GM15510 (cell line): Measurements from ENCODE around the gene LCP1.

ENCODE experiments used
- POLR2A ChIP-seq: IDR thresholded peaks from 3 replicates; pipeline ENCODE4 v1.6.1; 2011; ENCODE audit warnings: borderline replicate concordance; ENCODE audit not compliant: insufficient read length; ENCODE audit errors: extremely low read depth

The LCP1 gene

DNA sequence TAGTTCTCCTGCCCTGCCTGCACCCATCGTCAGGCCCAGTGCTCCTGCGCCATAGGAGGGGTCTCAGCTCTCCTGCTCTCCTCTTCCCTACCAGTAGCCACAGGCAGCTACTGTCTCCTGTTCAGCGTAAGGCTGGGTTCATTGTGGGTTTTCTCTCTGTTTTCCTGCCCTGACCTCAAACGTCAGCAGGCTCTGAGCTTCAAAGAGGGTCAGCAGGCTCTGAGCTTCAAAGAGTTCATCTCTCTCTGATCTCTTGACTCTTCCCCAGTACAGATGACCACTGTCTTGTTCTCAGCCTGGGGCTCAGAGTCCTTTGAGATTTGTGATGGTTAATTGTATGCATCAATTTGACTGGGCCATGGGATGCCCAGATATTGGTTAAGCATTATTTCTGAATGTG is 72.5 kb downstream of the LCP1 start:
- no peak for TF ChIP-seq POLR2A

DNA sequence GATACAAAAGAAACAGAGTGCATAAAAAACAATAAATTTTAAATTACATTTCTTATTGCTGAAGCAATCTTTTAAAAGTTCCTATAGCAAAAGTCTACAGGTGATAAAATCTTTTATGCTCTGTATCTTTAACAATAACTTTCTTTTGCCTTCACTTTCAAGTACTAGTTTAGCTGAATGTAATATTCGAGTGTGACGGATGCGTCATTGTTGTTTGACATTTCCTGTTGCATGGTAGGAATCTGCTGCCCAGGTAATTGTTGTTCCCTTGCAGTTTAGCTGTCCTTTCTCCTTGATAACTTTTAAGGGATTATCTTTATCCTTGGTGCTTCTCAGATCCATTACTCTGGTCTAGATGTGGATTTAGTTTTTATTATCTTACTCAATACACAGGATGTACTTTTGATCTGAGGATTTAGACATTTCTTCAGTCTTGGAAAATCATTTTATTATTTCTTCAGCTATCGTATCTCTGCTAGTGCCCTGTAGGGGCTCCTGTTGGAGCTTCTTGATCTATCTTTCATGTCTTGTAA is 75.1 kb downstream of the LCP1 start:
- no peak for TF ChIP-seq POLR2A

DNA sequence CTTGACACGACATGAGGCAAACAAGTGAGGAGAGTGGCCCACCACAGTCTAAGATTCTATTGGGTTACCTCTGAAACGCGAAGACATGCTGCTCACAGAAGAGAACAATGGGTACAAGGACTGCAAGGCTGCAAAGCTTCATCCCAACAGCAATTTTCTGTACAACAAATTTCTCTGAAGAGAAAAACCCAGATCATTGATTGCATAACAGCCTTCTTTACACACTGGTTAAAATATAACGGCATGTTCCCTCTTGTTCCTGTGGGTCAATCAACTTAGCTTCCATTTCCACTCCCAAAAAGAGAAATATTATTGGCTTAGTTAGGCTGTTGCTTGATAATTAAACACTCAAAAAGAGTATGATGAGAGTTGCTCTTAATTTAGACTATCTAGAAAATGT is 77.1 kb downstream of the LCP1 start, which contains the start of gene CPB2:
Gene CPB2, minus strand, starts transcription at position 166 of the 400 bp plus-strand sequence. Its CDS starts 24 bp downstream, at position 142.
- TF ChIP-seq POLR2A = no peak

- no peak for TF ChIP-seq POLR2A
Observed at GRCh38 chr13:46103037-46103436, 78.9 kb downstream of the LCP1 start.

DNA sequence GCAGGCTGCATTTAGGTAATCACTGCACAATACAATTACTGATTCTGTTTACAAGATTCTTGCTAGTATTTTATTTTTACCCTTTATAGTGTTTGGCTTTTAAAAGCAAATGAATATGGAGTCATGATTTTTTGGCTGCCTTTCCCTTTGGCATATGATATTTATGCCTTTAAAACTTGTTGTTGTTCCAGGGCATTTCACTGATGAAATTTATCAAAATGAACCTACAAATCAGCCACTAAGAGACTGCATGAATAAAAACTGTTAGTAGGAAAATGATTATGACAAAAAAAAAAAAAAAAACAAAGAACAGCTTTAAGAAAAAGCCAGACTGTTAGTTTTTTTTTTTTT is 79.7 kb downstream of the LCP1 start:
- no peak for TF ChIP-seq POLR2A

- TF ChIP-seq POLR2A = no peak
Observed at GRCh38 chr13:46101484-46102254, 80.3 kb downstream of the LCP1 start.

DNA sequence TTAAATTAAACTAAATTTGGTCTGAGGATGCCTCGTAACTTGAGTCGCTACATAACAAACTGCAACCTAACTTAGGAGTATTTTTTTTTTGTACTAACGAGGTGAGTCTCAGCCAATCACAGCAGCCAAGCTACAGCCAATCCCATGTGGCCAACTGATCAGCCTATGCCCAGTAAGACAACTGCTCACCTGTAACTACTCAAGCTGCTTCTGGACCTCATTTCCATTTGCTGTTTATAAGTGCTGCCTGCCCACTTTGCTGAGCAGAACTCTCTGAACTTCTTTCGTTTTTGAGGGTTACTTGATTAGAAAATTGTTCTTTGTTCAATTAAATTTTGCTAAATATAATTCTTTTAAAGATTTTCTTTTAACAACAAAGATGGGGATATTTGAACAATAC is 81.0 kb downstream of the LCP1 start:
- TF ChIP-seq POLR2A = no peak

- no peak for TF ChIP-seq POLR2A
Observed at GRCh38 chr13:46100191-46100815, 81.7 kb downstream of the LCP1 start.

GRCh38 chr13:46097663-46098062 is 84.3 kb downstream of the LCP1 start:
- no peak for TF ChIP-seq POLR2A

- TF ChIP-seq POLR2A = no peak
Observed at GRCh38 chr13:46097015-46097414, 85.0 kb downstream of the LCP1 start.

DNA sequence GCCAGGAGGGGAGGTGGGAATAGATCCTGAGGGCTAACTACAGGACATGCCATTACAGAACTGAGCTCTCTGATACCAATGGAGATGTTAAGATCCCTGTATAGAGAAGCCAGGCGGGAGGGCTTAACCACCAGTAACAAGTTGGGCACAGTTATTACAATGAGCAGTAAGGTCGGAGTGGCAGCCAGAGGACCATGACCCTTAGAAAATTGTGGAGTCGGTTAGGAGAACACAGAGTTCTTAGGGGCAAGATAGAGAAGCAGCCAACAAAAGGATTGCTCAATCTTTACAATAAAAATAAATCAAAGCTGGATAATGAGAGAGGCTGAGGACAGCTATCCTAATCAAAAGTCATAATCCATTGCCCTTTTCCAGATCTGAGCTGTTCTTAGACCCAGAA is 87.5 kb downstream of the LCP1 start:
- no peak for TF ChIP-seq POLR2A

GRCh38 chr13:46088821-46089562 is 93.0 kb downstream of the LCP1 start:
- no peak for TF ChIP-seq POLR2A

DNA sequence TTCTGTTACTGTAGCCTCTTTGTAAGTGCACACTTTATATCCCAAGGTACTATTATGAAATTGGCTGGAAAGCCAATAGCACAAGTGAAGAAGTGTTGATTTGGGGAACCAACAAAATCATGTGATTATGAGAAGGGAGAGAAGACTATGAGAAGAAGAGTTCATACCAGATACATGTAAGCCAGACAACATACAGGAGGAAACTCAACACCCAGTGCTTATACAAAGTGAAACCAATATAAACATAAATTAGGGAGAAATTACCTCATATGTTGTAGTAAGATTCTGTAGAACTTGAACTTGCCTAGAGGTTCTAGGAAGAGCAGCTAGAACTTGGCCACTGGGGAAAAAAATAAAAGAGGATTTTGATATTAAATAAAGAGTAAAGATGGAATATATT is 94.5 kb downstream of the LCP1 start:
- TF ChIP-seq POLR2A = no peak

GRCh38 chr13:46086985-46087384 is 95.0 kb downstream of the LCP1 start:
- TF ChIP-seq POLR2A = no peak

DNA sequence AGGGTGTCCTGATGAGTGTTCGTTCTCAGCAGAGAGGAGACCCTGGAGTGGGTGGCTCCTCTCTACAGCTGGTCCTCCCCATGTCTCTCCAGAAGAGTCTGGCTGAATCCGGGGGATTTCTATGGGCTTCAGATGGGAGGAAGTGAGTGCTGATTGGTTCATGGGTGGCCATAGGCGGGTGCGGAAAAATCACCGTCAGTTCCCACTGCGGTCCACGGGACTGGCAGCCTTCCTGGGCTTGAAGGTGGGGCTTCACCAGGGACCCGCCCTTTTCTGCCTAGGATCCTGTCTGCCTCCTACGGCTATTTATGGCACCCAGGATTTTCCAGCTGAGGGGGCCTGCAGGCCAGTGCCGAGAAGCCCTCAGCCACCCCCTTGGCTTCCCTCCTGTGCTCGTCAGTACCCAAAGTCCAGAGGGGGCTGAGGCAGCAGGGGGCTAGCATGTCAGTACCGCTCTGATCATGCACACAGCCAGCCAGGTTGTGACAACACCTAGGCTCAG is 95.5 kb downstream of the LCP1 start:
- TF ChIP-seq POLR2A = no peak
